ENCODE data around the gene OR51F1.

DNA sequence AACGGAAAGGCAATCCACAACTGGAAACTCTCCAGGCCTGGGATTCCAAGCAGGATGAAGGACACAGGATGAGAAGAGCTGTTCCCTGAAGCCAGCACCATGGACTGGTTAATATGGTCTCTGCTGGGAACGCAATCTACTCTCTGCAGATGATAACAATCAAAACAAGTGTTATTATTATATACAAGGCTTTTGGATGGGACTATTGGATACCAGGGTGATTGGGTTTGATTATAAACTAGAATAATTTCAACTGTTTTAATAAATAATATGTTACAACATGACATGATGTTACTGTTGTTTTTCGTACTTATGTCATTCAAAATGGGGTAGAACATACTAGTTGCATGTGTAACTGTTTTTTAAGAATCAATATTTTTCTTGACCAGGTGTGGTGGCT, 34.5 kb upstream of the OR51F1 start, which contains the start of gene OR52R1:
- TF ChIP-seq, protein P1, sequence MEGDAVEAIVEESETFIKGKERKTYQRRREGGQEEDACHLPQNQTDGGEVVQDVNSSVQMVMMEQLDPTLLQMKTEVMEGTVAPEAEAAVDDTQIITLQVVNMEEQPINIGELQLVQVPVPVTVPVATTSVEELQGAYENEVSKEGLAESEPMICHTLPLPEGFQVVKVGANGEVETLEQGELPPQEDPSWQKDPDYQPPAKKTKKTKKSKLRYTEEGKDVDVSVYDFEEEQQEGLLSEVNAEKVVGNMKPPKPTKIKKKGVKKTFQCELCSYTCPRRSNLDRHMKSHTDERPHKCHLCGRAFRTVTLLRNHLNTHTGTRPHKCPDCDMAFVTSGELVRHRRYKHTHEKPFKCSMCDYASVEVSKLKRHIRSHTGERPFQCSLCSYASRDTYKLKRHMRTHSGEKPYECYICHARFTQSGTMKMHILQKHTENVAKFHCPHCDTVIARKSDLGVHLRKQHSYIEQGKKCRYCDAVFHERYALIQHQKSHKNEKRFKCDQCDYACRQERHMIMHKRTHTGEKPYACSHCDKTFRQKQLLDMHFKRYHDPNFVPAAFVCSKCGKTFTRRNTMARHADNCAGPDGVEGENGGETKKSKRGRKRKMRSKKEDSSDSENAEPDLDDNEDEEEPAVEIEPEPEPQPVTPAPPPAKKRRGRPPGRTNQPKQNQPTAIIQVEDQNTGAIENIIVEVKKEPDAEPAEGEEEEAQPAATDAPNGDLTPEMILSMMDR (IDR thresholded peaks at IDR 0.05): no peak
- no peak for TF ChIP-seq POLR2A (IDR thresholded peaks at IDR 0.05)
